ENCODE results near the gene PCDHA13.

PCDHA13 gene

GRCh38 chr5:140862441-140863295, 19.3 kb upstream of the PCDHA13 start:
- H3K4me3 ChIP-seq (ENCODE audit: low read length) = no peak overlapping the region
- DNase-seq = no peak
- H3K9me3 ChIP-seq (replicated peaks; ENCODE audit: insufficient read depth, low read length) = no peaks in the 10 kb centered on the region
- H3F3A ChIP-seq (ENCODE audit: insufficient read depth, low read length) = no peaks in the 10 kb centered on the region
- H3K4me2 ChIP-seq (ENCODE audit: low read depth, low read length) = no peak overlapping the region
- H4K20me1 ChIP-seq (ENCODE audit: insufficient read depth, low read length) = no peaks in the 10 kb centered on the region
- no peaks in the 10 kb centered on the region for H3K79me2 ChIP-seq (ENCODE audit: low read length)
- H3K36me3 ChIP-seq (replicated peaks; ENCODE audit: insufficient read depth, low read length) = no peaks in the 10 kb centered on the region
- no peak overlapping the region for H2AFZ ChIP-seq (ENCODE audit: low read length)
- TF ChIP-seq EZH2phosphoT487 (IDR thresholded peaks at IDR 0.05; ENCODE audit: low read length) (no peak), EZH2 (optimal IDR thresholded peaks at IDR 0.05; ENCODE audit: low read depth, low read length) (no peak), CTCF (IDR thresholded peaks at IDR 0.05; ENCODE audit: low read length) (no peak)
- no peaks in the 10 kb centered on the region for H3K4me1 ChIP-seq (ENCODE audit: low read length)
- no peak overlapping the region for H3K9ac ChIP-seq (ENCODE audit: low read length)
- no peak overlapping the region for H3K27ac ChIP-seq (ENCODE audit: low read length)
- H3K27me3 ChIP-seq (replicated peaks; ENCODE audit: insufficient read depth, low read length) = no peaks in the 10 kb centered on the region
- no peaks in the 10 kb centered on the region for H3K9me2 ChIP-seq (replicated peaks; ENCODE audit: insufficient read depth, low read length)

GRCh38 chr5:140868721-140869554, 13.0 kb upstream of the PCDHA13 start, which contains the start of gene PCDHA11:
Gene PCDHA11, plus strand, starts transcription at chr5:140868957. Its CDS starts 147 bp downstream, at chr5:140869104.
- H3K4me1 ChIP-seq (ENCODE audit: low read length) = no peaks in the 10 kb centered on the region
- H3K27me3 ChIP-seq (replicated peaks; ENCODE audit: insufficient read depth, low read length) = no peaks in the 10 kb centered on the region
- no peak for TF ChIP-seq EZH2 (optimal IDR thresholded peaks at IDR 0.05; ENCODE audit: low read depth, low read length)
- peak; percentile 78 for TF ChIP-seq CTCF (IDR thresholded peaks at IDR 0.05; ENCODE audit: low read length)
- no peaks in the 10 kb centered on the region for H3F3A ChIP-seq (ENCODE audit: insufficient read depth, low read length)
- no peak within 1 kb of the TSS for H3K9ac ChIP-seq (ENCODE audit: low read length)
- H3K4me3 ChIP-seq (ENCODE audit: low read length) = peak within 1 kb of the TSS; percentile 50
- no peaks in the 10 kb centered on the region for H4K20me1 ChIP-seq (ENCODE audit: insufficient read depth, low read length)
- H3K9me2 ChIP-seq (replicated peaks; ENCODE audit: insufficient read depth, low read length) = no peaks in the 10 kb centered on the region
- no peak within 1 kb of the TSS for H3K27ac ChIP-seq (ENCODE audit: low read length)
- no peaks in the 10 kb centered on the region for H3K9me3 ChIP-seq (replicated peaks; ENCODE audit: insufficient read depth, low read length)
- no peaks in the 10 kb centered on the region for H3K36me3 ChIP-seq (replicated peaks; ENCODE audit: insufficient read depth, low read length)
- H3K4me2 ChIP-seq (ENCODE audit: low read depth, low read length) = peak within 1 kb of the TSS; percentile 67
- H3K79me2 ChIP-seq (ENCODE audit: low read length) = no peaks in the 10 kb centered on the region
- peak; percentile 69 for DNase-seq
- peak within 1 kb of the TSS; percentile 75 for H2AFZ ChIP-seq (ENCODE audit: low read length)

GRCh38 chr5:140869555-140869886, 12.4 kb upstream of the PCDHA13 start:
- H3K9ac ChIP-seq (ENCODE audit: low read length) = no peak overlapping the region
- no peak for TF ChIP-seq EZH2 (optimal IDR thresholded peaks at IDR 0.05; ENCODE audit: low read depth, low read length)
- no peak for TF ChIP-seq EZH2phosphoT487 (IDR thresholded peaks at IDR 0.05; ENCODE audit: low read length)
- peak; percentile 47 for TF ChIP-seq CTCF (IDR thresholded peaks at IDR 0.05; ENCODE audit: low read length)

More at GRCh38 chr5:140869555-140869886, 12.4 kb upstream of the PCDHA13 start:
- Histone ChIP-seq H3K36me3 (replicated peaks; ENCODE audit: insufficient read depth, low read length) (no peaks in the 10 kb centered on the region), H3K79me2 (ENCODE audit: low read length) (no peaks in the 10 kb centered on the region), H3F3A (ENCODE audit: insufficient read depth, low read length) (no peaks in the 10 kb centered on the region), H3K27me3 (replicated peaks; ENCODE audit: insufficient read depth, low read length) (no peaks in the 10 kb centered on the region), H3K4me2 (ENCODE audit: low read depth, low read length) (peak overlapping the region; percentile 67), H3K4me3 (ENCODE audit: low read length) (peak overlapping the region; percentile 50), H3K27ac (ENCODE audit: low read length) (no peak overlapping the region), H3K4me1 (ENCODE audit: low read length) (no peaks in the 10 kb centered on the region), H2AFZ (ENCODE audit: low read length) (peak overlapping the region; percentile 75; the same call in 1 of the 2 replicates), H4K20me1 (ENCODE audit: insufficient read depth, low read length) (no peaks in the 10 kb centered on the region), H3K9me3 (replicated peaks; ENCODE audit: insufficient read depth, low read length) (no peaks in the 10 kb centered on the region), H3K9me2 (replicated peaks; ENCODE audit: insufficient read depth, low read length) (no peaks in the 10 kb centered on the region)
- no peak for DNase-seq
